ENCODE data around the gene SUSD6. TPM values are rescaled to one million over a fixed set of nuclear protein-coding genes. Genes with fewer than 3 reads are reported as not detected.

Gene SUSD6
- total RNA-seq, 1 experiment from 2014 or later: 3.7 TPM

- Mint-ChIP-seq H3K4me1 (peaks cover 26 to 33% of the 10 kb centered on the region in 2 experiments), H3K9me3 (no peaks in the 10 kb centered on the region), H3K27me3 (ENCODE audit: low read depth) (no peaks in the 10 kb centered on the region), H3K36me3 (ENCODE audit: insufficient read depth in 1 of 3, low read depth in 3 of 3) (no peaks in the 10 kb centered on the region; a peak in 2 of 7 replicates), H3K27ac (no peak overlapping the region), H3K4me3 (no peak overlapping the region)
- Histone ChIP-seq H2BK120ac (ENCODE audit: low read depth, low read length, poor library complexity, severe bottlenecking) (no peak overlapping the region), H3T11ph (ENCODE audit: low read length) (no peak overlapping the region), H2BK5ac (ENCODE audit: insufficient read length, low read length) (no peak overlapping the region), H3K27ac (ENCODE audit: insufficient read length, low read depth, low read length) (no peak overlapping the region), H3K14ac (ENCODE audit: insufficient read depth, low read length) (no peak overlapping the region), H3K18ac (ENCODE audit: insufficient read length, low read depth, low read length) (no peak overlapping the region), H3K4ac (ENCODE audit: low read depth, low read length) (no peak overlapping the region), H2BK15ac (ENCODE audit: low read depth, low read length) (no peak overlapping the region), H3K23me2 (ENCODE audit: insufficient read length, low read depth, low read length, poor library complexity, severe bottlenecking) (no peaks in the 10 kb centered on the region), H4K8ac (replicated peaks; ENCODE audit: insufficient read length, low read depth, low read length) (no peak overlapping the region), H3K56ac (ENCODE audit: insufficient read length, low read depth, low read length) (no peak overlapping the region), H3K9ac (ENCODE audit: extremely low read depth, insufficient read length, low read length) (no peak overlapping the region), H3K23ac (ENCODE audit: insufficient read length, low read depth, low read length) (no peak overlapping the region), H2BK20ac (ENCODE audit: low read depth, low read length, poor library complexity, severe bottlenecking) (no peak overlapping the region), H3K4me2 (ENCODE audit: insufficient read depth, insufficient read length, low read length) (no peak overlapping the region), H4K5ac (ENCODE audit: insufficient read length, low read depth, low read length) (no peak overlapping the region), H2AK5ac (ENCODE audit: insufficient read length, low read length) (no peak overlapping the region), H2BK12ac (ENCODE audit: insufficient read length, low read depth, low read length) (no peak overlapping the region), H4K20me1 (ENCODE audit: control insufficient read depth, insufficient read depth, insufficient read length) (no peaks in the 10 kb centered on the region), H3K79me2 (ENCODE audit: insufficient read depth, low read length) (no peaks in the 10 kb centered on the region), H4K91ac (ENCODE audit: insufficient read length, low read depth, low read length) (no peak overlapping the region), H3K27me3 (ENCODE audit: insufficient read depth, low read length) (no peaks in the 10 kb centered on the region), H3K4me1 (ENCODE audit: insufficient read depth, low read length) (peaks cover 6% of the 10 kb centered on the region), H3K9me3 (ENCODE audit: control insufficient read depth, low read depth, low read length) (no peaks in the 10 kb centered on the region), H3K79me1 (ENCODE audit: insufficient read depth, low read depth, low read length, poor library complexity, severe bottlenecking) (no peaks in the 10 kb centered on the region), H2AFZ (ENCODE audit: low read length) (no peak overlapping the region)
- DNase-seq: no peak
- no peak for TF ChIP-seq CTCF (conservative IDR thresholded peaks at IDR 0.05)
- WGBS (ENCODE audit: extremely low coverage, insufficient read length, low lambda C conversion rate): no CpG with 5 or more reads among the region's 7 CpGs
These were observed 53.6 kb downstream of the SUSD6 start for GRCh38 chr14:69664865-69665526.
